GM21447 (cell line): ENCODE data around the gene RHEB.

Source experiments
- ATAC-seq: cut with Tn5 transposase; IDR thresholded peaks from one replicate; pipeline ENCODE4 v1.9.1; 2021; ENCODE audit not compliant: unreplicated experiment

The RHEB gene

DNA sequence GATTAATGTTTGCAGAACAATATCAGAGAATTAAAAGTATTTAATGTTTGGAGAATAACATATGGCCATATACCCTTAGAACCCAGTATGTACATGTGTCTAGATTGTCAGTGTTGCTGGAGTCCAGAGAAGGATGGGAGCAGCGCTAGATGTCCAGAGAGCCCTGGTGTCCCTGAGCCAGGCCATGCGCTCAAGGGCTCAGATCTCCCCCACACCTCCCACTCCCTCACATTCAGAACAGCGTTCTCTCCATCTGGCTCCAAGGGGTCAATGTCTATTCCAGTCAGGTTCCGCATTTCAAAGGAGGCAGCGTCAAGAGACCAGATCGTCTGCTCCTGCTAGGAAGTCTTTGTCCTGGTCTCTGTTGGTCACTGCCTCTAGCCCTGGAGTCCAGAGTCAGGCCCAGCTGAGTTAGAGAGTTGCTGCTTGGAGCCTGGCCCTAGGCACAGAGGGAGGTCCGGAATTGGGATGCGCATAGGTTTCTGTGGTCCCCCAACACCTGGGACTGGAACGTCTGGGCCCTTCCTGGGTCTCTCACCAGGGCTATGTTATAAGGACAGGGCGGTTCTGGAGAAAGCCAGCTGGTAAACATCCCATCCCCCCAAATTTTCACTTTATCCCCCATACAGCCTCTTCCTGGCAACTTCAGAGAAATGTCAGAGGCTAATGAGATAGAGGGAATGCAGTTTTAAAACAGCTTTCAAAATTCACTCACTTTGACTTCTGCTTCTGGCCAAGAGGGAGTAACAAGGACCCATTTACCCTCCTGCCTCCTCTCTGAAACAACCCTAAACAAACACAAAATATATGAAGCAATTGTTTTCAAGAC, 103.4 kb downstream of the RHEB start:
- ATAC-seq, result no peak
